Measurements from ENCODE around the gene ITSN1. TPM values are rescaled to one million over a fixed set of nuclear protein-coding genes. Genes with fewer than 3 reads are reported as not detected.

The ITSN1 gene
- total and polyA plus RNA-seq, 4 donors, result 20.3 to 112 (median 40.2) TPM

DNA sequence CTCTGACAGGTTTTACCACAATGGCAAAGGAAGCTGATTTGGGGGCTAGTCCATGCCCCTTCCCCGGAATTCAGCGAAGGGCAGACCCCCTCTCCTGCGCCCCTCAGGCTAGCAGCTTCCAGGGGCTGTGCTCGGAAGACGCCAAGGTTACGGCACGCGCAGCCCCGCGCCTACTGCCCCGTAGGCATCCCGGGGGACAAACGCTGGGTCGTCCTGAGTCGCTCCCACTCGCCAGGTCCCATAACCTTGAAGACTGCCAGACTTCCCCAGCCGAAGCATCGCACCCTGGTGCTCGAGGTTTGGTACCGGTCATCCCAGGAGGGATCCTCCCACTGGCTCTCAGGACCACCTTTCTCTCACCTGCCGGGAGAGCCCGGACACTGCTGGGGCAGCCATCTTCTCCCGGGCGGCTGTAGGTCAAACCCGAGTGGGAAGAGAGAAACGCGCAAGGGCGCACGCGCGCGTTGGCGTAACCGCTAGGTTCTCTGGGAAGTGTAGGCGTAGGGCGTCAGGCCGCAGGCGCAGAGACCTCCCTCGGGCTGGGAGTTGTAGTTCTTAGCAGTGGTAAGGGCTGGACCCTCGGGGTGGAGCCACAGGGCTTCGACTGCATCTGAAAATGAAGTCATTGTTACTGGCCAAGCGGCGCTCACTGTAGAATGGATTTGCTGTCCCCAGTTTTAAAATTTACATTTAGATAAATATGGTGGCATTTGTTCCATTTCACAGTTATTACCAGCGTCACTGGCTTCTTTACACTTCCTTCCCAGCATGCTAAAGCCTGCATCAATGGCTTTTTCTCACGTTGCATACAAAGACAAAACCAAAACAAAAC, 273.3 kb downstream of the ITSN1 start, which contains the start of gene ATP5PO (continued):
- TF ChIP-seq, protein P1, sequence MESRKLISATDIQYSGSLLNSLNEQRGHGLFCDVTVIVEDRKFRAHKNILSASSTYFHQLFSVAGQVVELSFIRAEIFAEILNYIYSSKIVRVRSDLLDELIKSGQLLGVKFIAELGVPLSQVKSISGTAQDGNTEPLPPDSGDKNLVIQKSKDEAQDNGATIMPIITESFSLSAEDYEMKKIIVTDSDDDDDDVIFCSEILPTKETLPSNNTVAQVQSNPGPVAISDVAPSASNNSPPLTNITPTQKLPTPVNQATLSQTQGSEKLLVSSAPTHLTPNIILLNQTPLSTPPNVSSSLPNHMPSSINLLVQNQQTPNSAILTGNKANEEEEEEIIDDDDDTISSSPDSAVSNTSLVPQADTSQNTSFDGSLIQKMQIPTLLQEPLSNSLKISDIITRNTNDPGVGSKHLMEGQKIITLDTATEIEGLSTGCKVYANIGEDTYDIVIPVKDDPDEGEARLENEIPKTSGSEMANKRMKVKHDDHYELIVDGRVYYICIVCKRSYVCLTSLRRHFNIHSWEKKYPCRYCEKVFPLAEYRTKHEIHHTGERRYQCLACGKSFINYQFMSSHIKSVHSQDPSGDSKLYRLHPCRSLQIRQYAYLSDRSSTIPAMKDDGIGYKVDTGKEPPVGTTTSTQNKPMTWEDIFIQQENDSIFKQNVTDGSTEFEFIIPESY (IDR thresholded peaks at IDR 0.05), result peak; percentile 29
- TF ChIP-seq EGR1 (IDR thresholded peaks at IDR 0.05; ENCODE audit: low read depth in 2 of 2), result peak in 1 of 2 donors; percentile 90
- peak; percentile 50 to 65 for TF ChIP-seq JUND (IDR thresholded peaks at IDR 0.05)
- TF ChIP-seq NR2F2 (IDR thresholded peaks at IDR 0.05), result peak; percentile 53
- TF ChIP-seq FOXA2 (IDR thresholded peaks at IDR 0.05), result no peak
- TF ChIP-seq, protein P2, sequence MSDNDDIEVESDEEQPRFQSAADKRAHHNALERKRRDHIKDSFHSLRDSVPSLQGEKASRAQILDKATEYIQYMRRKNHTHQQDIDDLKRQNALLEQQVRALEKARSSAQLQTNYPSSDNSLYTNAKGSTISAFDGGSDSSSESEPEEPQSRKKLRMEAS (IDR thresholded peaks at IDR 0.05), result peak; percentile 19
- no peak for TF ChIP-seq HNF4G (IDR thresholded peaks at IDR 0.05)
- peak; percentile 10 for TF ChIP-seq FOXA1 (IDR thresholded peaks at IDR 0.05)
- TF ChIP-seq TAF1 (conservative IDR thresholded peaks at IDR 0.05), result peak; percentile 35
- TF ChIP-seq RXRA (IDR thresholded peaks at IDR 0.05), result peak; percentile 25 to 32
- peak; percentile 98 for TF ChIP-seq YY1 (IDR thresholded peaks at IDR 0.05)

DNA sequence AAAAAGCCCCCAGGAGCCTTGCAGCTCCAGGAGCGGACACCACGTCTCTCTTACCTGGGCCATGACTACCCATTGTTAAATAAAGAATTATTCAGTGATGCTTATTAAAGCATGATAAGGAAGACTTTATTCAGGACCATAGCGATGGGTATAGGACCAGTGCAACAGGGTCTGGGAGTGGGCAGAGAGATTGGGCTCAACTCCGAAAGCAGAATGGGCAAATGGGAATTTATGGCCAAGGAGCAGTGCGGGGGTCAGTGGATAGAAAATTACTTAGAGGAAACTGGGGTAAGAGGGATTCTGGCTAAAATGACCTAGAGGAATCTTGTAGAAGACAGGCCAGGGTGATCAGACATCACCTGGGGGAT, 273.9 kb downstream of the ITSN1 start:
- no peak for DNase-seq (ENCODE audit: low spot score)
- H3K27me3 ChIP-seq (ENCODE audit: control insufficient read depth in 4 of 4, insufficient read depth in 4 of 4, low read length in 3 of 4), result no peaks in the 10 kb centered on the region
- WGBS, result 61% methylated on average over 5 of the region's 5 CpGs
- peak overlapping the region; percentile 51 to 93 (median 91) for H3K4me3 ChIP-seq (ENCODE audit: low read depth in 1 of 3, low read length in 3 of 3)
- H3K36me3 ChIP-seq (ENCODE audit: control insufficient read depth in 4 of 4, insufficient read depth in 3 of 4, low read depth in 1 of 4, low read length in 3 of 4), result peaks cover 4 to 20% (median 13%) of the 10 kb centered on the region in 4 donors
- no peak overlapping the region for H3K27ac ChIP-seq (ENCODE audit: low read depth in 1 of 2, low read length in 2 of 2)
- no peak for TF ChIP-seq GABPA (IDR thresholded peaks at IDR 0.05 in 1 of 2, conservative IDR thresholded peaks at IDR 0.05 in 1 of 2)
- no peak for TF ChIP-seq YY1 (IDR thresholded peaks at IDR 0.05)
- TF ChIP-seq EGR1 (IDR thresholded peaks at IDR 0.05; ENCODE audit: low read depth in 2 of 2), result no peak
- no peak for TF ChIP-seq RAD21 (IDR thresholded peaks at IDR 0.05)
- no peak for TF ChIP-seq HNF4A (conservative IDR thresholded peaks at IDR 0.05)
- TF ChIP-seq FOXA2 (IDR thresholded peaks at IDR 0.05), result no peak
- TF ChIP-seq FOXA1 (IDR thresholded peaks at IDR 0.05), result no peak
- TF ChIP-seq CTCF (IDR thresholded peaks at IDR 0.05; ENCODE audit: low read depth, low read length, missing input control), result no peak
- no peak for TF ChIP-seq TAF1 (conservative IDR thresholded peaks at IDR 0.05)
- TF ChIP-seq, protein P2 (IDR thresholded peaks at IDR 0.05), result no peak
- TF ChIP-seq, protein P3, sequence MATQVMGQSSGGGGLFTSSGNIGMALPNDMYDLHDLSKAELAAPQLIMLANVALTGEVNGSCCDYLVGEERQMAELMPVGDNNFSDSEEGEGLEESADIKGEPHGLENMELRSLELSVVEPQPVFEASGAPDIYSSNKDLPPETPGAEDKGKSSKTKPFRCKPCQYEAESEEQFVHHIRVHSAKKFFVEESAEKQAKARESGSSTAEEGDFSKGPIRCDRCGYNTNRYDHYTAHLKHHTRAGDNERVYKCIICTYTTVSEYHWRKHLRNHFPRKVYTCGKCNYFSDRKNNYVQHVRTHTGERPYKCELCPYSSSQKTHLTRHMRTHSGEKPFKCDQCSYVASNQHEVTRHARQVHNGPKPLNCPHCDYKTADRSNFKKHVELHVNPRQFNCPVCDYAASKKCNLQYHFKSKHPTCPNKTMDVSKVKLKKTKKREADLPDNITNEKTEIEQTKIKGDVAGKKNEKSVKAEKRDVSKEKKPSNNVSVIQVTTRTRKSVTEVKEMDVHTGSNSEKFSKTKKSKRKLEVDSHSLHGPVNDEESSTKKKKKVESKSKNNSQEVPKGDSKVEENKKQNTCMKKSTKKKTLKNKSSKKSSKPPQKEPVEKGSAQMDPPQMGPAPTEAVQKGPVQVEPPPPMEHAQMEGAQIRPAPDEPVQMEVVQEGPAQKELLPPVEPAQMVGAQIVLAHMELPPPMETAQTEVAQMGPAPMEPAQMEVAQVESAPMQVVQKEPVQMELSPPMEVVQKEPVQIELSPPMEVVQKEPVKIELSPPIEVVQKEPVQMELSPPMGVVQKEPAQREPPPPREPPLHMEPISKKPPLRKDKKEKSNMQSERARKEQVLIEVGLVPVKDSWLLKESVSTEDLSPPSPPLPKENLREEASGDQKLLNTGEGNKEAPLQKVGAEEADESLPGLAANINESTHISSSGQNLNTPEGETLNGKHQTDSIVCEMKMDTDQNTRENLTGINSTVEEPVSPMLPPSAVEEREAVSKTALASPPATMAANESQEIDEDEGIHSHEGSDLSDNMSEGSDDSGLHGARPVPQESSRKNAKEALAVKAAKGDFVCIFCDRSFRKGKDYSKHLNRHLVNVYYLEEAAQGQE (IDR thresholded peaks at IDR 0.05), result no peak
- TF ChIP-seq, protein P1 (IDR thresholded peaks at IDR 0.05), result no peak
- TF ChIP-seq RXRA (IDR thresholded peaks at IDR 0.05), result no peak
- TF ChIP-seq ATF3 (IDR thresholded peaks at IDR 0.05), result no peak
- no peak for TF ChIP-seq JUND (IDR thresholded peaks at IDR 0.05)
- H3K9ac ChIP-seq (ENCODE audit: low read depth in 1 of 2, low read length in 2 of 2), result no peak overlapping the region
- no peaks in the 10 kb centered on the region for H3K9me3 ChIP-seq (ENCODE audit: control insufficient read depth in 4 of 4, low read length in 3 of 4)
- H3K4me1 ChIP-seq (ENCODE audit: control insufficient read depth in 4 of 4, insufficient read depth in 4 of 4, low read length in 3 of 4), result peaks cover 0 to 30% (median 14%) of the 10 kb centered on the region in 4 donors

Data from liver (tissue), 9 donors.